Upper lobe of left lung (tissue), 4 donors: ENCODE measurements around the gene TNS3.

Source experiments
- POLR2AphosphoS5 ChIP-seq, 2 donors: sonication (generic); formaldehyde crosslinking; IDR thresholded peaks; one replicate each; pipeline ENCODE4 v1.5.1; 2017; ENCODE audit warnings: antibody characterized with exemption in 2 of 2
- TF ChIP-seq, protein P1 (sequence below), 6 experiments: fragments of 450-650 bp in 4 of 6; fragments of 200-600 bp in 2 of 6; sonication (generic) in 2 of 6; IDR thresholded peaks; one replicate each; pipeline ENCODE4 v1.5.1; 2016 to 2019; ENCODE audit warnings: antibody characterized with exemption in 6 of 6

GRCh38 chr7:47485640-47486435, 96.1 kb downstream of the TNS3 start:
- TF ChIP-seq, protein P1, sequence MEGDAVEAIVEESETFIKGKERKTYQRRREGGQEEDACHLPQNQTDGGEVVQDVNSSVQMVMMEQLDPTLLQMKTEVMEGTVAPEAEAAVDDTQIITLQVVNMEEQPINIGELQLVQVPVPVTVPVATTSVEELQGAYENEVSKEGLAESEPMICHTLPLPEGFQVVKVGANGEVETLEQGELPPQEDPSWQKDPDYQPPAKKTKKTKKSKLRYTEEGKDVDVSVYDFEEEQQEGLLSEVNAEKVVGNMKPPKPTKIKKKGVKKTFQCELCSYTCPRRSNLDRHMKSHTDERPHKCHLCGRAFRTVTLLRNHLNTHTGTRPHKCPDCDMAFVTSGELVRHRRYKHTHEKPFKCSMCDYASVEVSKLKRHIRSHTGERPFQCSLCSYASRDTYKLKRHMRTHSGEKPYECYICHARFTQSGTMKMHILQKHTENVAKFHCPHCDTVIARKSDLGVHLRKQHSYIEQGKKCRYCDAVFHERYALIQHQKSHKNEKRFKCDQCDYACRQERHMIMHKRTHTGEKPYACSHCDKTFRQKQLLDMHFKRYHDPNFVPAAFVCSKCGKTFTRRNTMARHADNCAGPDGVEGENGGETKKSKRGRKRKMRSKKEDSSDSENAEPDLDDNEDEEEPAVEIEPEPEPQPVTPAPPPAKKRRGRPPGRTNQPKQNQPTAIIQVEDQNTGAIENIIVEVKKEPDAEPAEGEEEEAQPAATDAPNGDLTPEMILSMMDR (IDR thresholded peaks at IDR 0.05), result no peak
- peak in 1 of 2 donors; percentile 54 for TF ChIP-seq POLR2AphosphoS5 (IDR thresholded peaks at IDR 0.05)
